Stimulated activated naive B cell treated with anti-CD40 and anti-IgM and Interleukin-4, amounts not matched to agents 10 μg/mL and 1 μg/mL and 100 μg/mL, for 72 hours (primary cell): ENCODE measurements around the gene C19orf44.
"Not testable (repeated sequence)": the region's sequence is repeated elsewhere in the genome, so short reads cannot be mapped to it uniquely, and the experiment has no call there.

Source experiments
- ATAC-seq, 2 donors: fragments of 150-1000 bp; cut with Tn5 transposase; replicated peaks; 2 replicates each; pipeline ENCODE4 v1.10.0; 2021; ENCODE audit warnings: moderate library complexity in 1 of 2
- DNase-seq: peaks from one replicate; pipeline ENCODE4 v3.0.0; 2021
- H3K27ac Mint-ChIP-seq: one replicate; pipeline ENCODE4 v1.8.0; 2022; ENCODE audit warnings: mild to moderate bottlenecking, mixed read lengths
- H3K27me3 Mint-ChIP-seq, 2 donors: one replicate each; pipeline ENCODE4 v1.8.0; 2022; ENCODE audit warnings: mixed read lengths in 2 of 2
- H3K36me3 Mint-ChIP-seq, 2 donors: one replicate each; pipeline ENCODE4 v1.8.0; 2022; ENCODE audit warnings: mixed read lengths in 2 of 2, mild to moderate bottlenecking in 1 of 2
- H3K4me1 Mint-ChIP-seq, 2 donors: one replicate each; pipeline ENCODE4 v1.8.0; 2022; ENCODE audit warnings: mixed read lengths in 2 of 2, mild to moderate bottlenecking in 1 of 2
- H3K4me3 Mint-ChIP-seq, 2 donors: one replicate each; pipeline ENCODE4 v1.8.0; 2022; ENCODE audit warnings: mild to moderate bottlenecking in 2 of 2, mixed read lengths in 2 of 2, moderate library complexity in 1 of 2
- H3K9me3 Mint-ChIP-seq, 2 donors: one replicate each; pipeline ENCODE4 v1.8.0; 2022; ENCODE audit warnings: mixed read lengths in 2 of 2, mild to moderate bottlenecking in 1 of 2

C19orf44 gene

GRCh38 chr19:16527971-16528521, 31.9 kb downstream of the C19orf44 start:
- Mint-ChIP-seq H3K9me3 (no peaks in the 10 kb centered on the region), H3K27ac (no peak overlapping the region), H3K4me1 (peaks cover 0 to 4% of the 10 kb centered on the region in 2 donors), H3K4me3 (no peak overlapping the region), H3K36me3 (peaks cover 55 to 58% of the 10 kb centered on the region in 2 donors), H3K27me3 (no peaks in the 10 kb centered on the region)
- DNase-seq (no peak), ATAC-seq (peak; percentile 63 to 72)

- no peak for ATAC-seq
- Mint-ChIP-seq H3K27me3 (no peaks in the 10 kb centered on the region), H3K27ac (no peak overlapping the region), H3K36me3 (peaks cover 52 to 53% of the 10 kb centered on the region in 2 donors), H3K4me3 (no peak overlapping the region), H3K9me3 (no peaks in the 10 kb centered on the region), H3K4me1 (peaks cover 3 to 8% of the 10 kb centered on the region in 2 donors)
- no peak for DNase-seq
Observed at GRCh38 chr19:16529466-16530144, 33.4 kb downstream of the C19orf44 start.

- no peaks in the 10 kb centered on the region for H3K27me3 Mint-ChIP-seq
- DNase-seq = no peak
- peaks cover 3 to 8% of the 10 kb centered on the region in 2 donors for H3K4me1 Mint-ChIP-seq
- no peak overlapping the region for H3K4me3 Mint-ChIP-seq
- H3K9me3 Mint-ChIP-seq = no peaks in the 10 kb centered on the region
- H3K27ac Mint-ChIP-seq = peak overlapping the region; percentile 25
- H3K36me3 Mint-ChIP-seq = peaks cover 49 to 51% of the 10 kb centered on the region in 2 donors
- no peak for ATAC-seq
Observed at GRCh38 chr19:16530540-16531379, 34.6 kb downstream of the C19orf44 start.

GRCh38 chr19:16531380-16531669, 35.1 kb downstream of the C19orf44 start:
- ATAC-seq (no peak), DNase-seq (no peak)
- Mint-ChIP-seq H3K27me3 (no peaks in the 10 kb centered on the region), H3K36me3 (peaks cover 50 to 51% of the 10 kb centered on the region in 2 donors), H3K9me3 (no peaks in the 10 kb centered on the region), H3K27ac (no peak overlapping the region), H3K4me3 (no peak overlapping the region), H3K4me1 (peaks cover 6 to 8% of the 10 kb centered on the region in 2 donors)

- Mint-ChIP-seq H3K4me3 (no peak overlapping the region), H3K27me3 (no peaks in the 10 kb centered on the region), H3K36me3 (peaks cover 53 to 61% of the 10 kb centered on the region in 2 donors), H3K9me3 (no peaks in the 10 kb centered on the region), H3K27ac (no peak overlapping the region), H3K4me1 (peaks cover 11 to 14% of the 10 kb centered on the region in 2 donors)
- DNase-seq = no peak
- ATAC-seq = no peak
Observed at GRCh38 chr19:16532440-16533234, 36.4 kb downstream of the C19orf44 start.

- no peaks in the 10 kb centered on the region for H3K27me3 Mint-ChIP-seq
- H3K36me3 Mint-ChIP-seq = peaks cover 56 to 66% of the 10 kb centered on the region in 2 donors
- no peak overlapping the region for H3K4me3 Mint-ChIP-seq
- H3K4me1 Mint-ChIP-seq = peaks cover 27 to 39% of the 10 kb centered on the region in 2 donors
- H3K9me3 Mint-ChIP-seq = no peaks in the 10 kb centered on the region
- ATAC-seq (no peak), DNase-seq (no peak)
- H3K27ac Mint-ChIP-seq = peak overlapping the region; percentile 3
Observed at GRCh38 chr19:16535381-16535780, 39.2 kb downstream of the C19orf44 start.

GRCh38 chr19:16536130-16536529, 39.9 kb downstream of the C19orf44 start:
- no peak overlapping the region for H3K4me3 Mint-ChIP-seq
- peaks cover 56 to 63% of the 10 kb centered on the region in 2 donors for H3K36me3 Mint-ChIP-seq
- no peak overlapping the region for H3K27ac Mint-ChIP-seq
- no peaks in the 10 kb centered on the region for H3K9me3 Mint-ChIP-seq
- peaks cover 27 to 43% of the 10 kb centered on the region in 2 donors for H3K4me1 Mint-ChIP-seq
- ATAC-seq (no peak), DNase-seq (no peak)
- no peaks in the 10 kb centered on the region for H3K27me3 Mint-ChIP-seq

GRCh38 chr19:16537111-16537510, 40.9 kb downstream of the C19orf44 start:
- no peak overlapping the region for H3K4me3 Mint-ChIP-seq
- H3K36me3 Mint-ChIP-seq = peaks cover 54 to 58% of the 10 kb centered on the region in 2 donors
- DNase-seq = no peak
- H3K27me3 Mint-ChIP-seq = no peaks in the 10 kb centered on the region
- H3K9me3 Mint-ChIP-seq = no peaks in the 10 kb centered on the region
- no peak overlapping the region for H3K27ac Mint-ChIP-seq
- ATAC-seq = no peak
- peaks cover 30 to 47% of the 10 kb centered on the region in 2 donors for H3K4me1 Mint-ChIP-seq

- Mint-ChIP-seq H3K4me3 (peak overlapping the region; percentile 91 to 92), H3K4me1 (peaks cover 35 to 69% of the 10 kb centered on the region in 2 donors), H3K36me3 (peaks cover 42 to 52% of the 10 kb centered on the region in 2 donors), H3K27ac (peak overlapping the region; percentile 96), H3K27me3 (no peaks in the 10 kb centered on the region), H3K9me3 (no peaks in the 10 kb centered on the region)
- no peak for DNase-seq
- ATAC-seq = no peak
Observed at GRCh38 chr19:16540948-16541347, 44.8 kb downstream of the C19orf44 start.

- Mint-ChIP-seq H3K27me3 (no peaks in the 10 kb centered on the region), H3K9me3 (no peaks in the 10 kb centered on the region), H3K36me3 (peaks cover 38 to 46% of the 10 kb centered on the region in 2 donors), H3K4me3 (peak overlapping the region; percentile 91 to 92), H3K27ac (peak overlapping the region; percentile 96), H3K4me1 (peaks cover 35 to 74% of the 10 kb centered on the region in 2 donors)
- DNase-seq (no peak), ATAC-seq (peak in 1 of 2 donors; percentile 1)
Observed at GRCh38 chr19:16541526-16542044, 45.4 kb downstream of the C19orf44 start.

GRCh38 chr19:16542045-16542909, 46.1 kb downstream of the C19orf44 start, which contains the start of gene CHERP:
Gene CHERP, minus strand, starts transcription at chr19:16542437. Its CDS starts 59 bp downstream, at chr19:16542378.
- H3K4me1 Mint-ChIP-seq = peaks cover 34 to 72% of the 10 kb centered on the region in 2 donors
- H3K27ac Mint-ChIP-seq = peak within 1 kb of the TSS; percentile 96
- H3K9me3 Mint-ChIP-seq = no peaks in the 10 kb centered on the region
- peak within 1 kb of the TSS; percentile 91 to 92 for H3K4me3 Mint-ChIP-seq
- ATAC-seq = peak; percentile 75 to 84
- H3K36me3 Mint-ChIP-seq = peaks cover 33 to 41% of the 10 kb centered on the region in 2 donors
- peak; percentile 90 for DNase-seq
- no peaks in the 10 kb centered on the region for H3K27me3 Mint-ChIP-seq

GRCh38 chr19:16542910-16543472, 46.8 kb downstream of the C19orf44 start:
- H3K36me3 Mint-ChIP-seq = peaks cover 28 to 37% of the 10 kb centered on the region in 2 donors
- peak overlapping the region; percentile 91 to 92 for H3K4me3 Mint-ChIP-seq
- peak overlapping the region; percentile 96 for H3K27ac Mint-ChIP-seq
- ATAC-seq (peak in 1 of 2 donors; percentile 0), DNase-seq (no peak)
- peaks cover 30 to 69% of the 10 kb centered on the region in 2 donors for H3K4me1 Mint-ChIP-seq
- H3K27me3 Mint-ChIP-seq = no peaks in the 10 kb centered on the region
- no peaks in the 10 kb centered on the region for H3K9me3 Mint-ChIP-seq

GRCh38 chr19:16543734-16544133, 47.5 kb downstream of the C19orf44 start:
- not testable (repeated sequence) for ATAC-seq, H3K9me3 Mint-ChIP-seq, H3K27me3 Mint-ChIP-seq, DNase-seq
- Mint-ChIP-seq H3K4me1 (peaks cover 25 to 63% of the 10 kb centered on the region in 2 donors), H3K27ac (peak overlapping the region; percentile 62), H3K36me3 (peaks cover 21 to 30% of the 10 kb centered on the region in 2 donors), H3K4me3 (peak overlapping the region; percentile 91 to 92)
